Large intestine (tissue), 3 donors: Measurements from ENCODE around the gene BABAM2. TPM values are rescaled to one million over a fixed set of nuclear protein-coding genes. Genes with fewer than 3 reads are reported as not detected.
"Not testable (repeated sequence)": the region's sequence is repeated elsewhere in the genome, so short reads cannot be mapped to it uniquely, and the experiment has no call there.

Experiments used
- DNase-seq, 2 donors: peaks; one replicate each; pipeline versions ENCODE4 v3.0.0 to v3.0.0-alpha.2; 2013
- H3K27ac ChIP-seq: one replicate; pipeline ENCODE4 v1.5.1; 2013; ENCODE audit warnings: low read length
- H3K27me3 ChIP-seq: 2 replicates; pipeline ENCODE4 v1.6.1; 2013; ENCODE audit warnings: low read length; ENCODE audit not compliant: control insufficient read depth, insufficient read depth
- H3K36me3 ChIP-seq: 2 replicates; pipeline ENCODE4 v1.6.1; 2013; ENCODE audit warnings: low read length; ENCODE audit not compliant: control insufficient read depth, insufficient read depth
- H3K4me1 ChIP-seq: one replicate; pipeline ENCODE4 v1.6.1; 2013; ENCODE audit warnings: low read length; ENCODE audit not compliant: control insufficient read depth, insufficient read depth
- H3K4me3 ChIP-seq: one replicate; pipeline ENCODE4 v1.5.1; 2013; ENCODE audit warnings: low read length
- H3K9me3 ChIP-seq: one replicate; pipeline ENCODE4 v1.6.1; 2013; ENCODE audit warnings: mild to moderate bottlenecking, low read depth, low read length, moderate library complexity; ENCODE audit not compliant: control insufficient read depth
- WGBS: methylation state at CpG from one replicate; pipeline ENCODE4 v1.1.5; 2013; ENCODE audit warnings: low lambda C conversion rate; ENCODE audit not compliant: insufficient coverage; 5-methylcytosine and 5-hydroxymethylcytosine counted together
- polyA plus RNA-seq: library from polyadenylated mRNA; unstranded; fragments of 120-200 nt; gene quantifications from one replicate; pipeline ENCODE4 v1.2.1, GENCODE V29; 2013

The BABAM2 gene
- polyA plus RNA-seq, 1 donor: 32.0 TPM

- no peak for DNase-seq
- H3K4me1 ChIP-seq: no peaks in the 10 kb centered on the region
- no peak overlapping the region for H3K27ac ChIP-seq
- peaks cover 3% of the 10 kb centered on the region for H3K36me3 ChIP-seq
- H3K4me3 ChIP-seq: no peak overlapping the region
- no peaks in the 10 kb centered on the region for H3K27me3 ChIP-seq
- peaks cover 9% of the 10 kb centered on the region for H3K9me3 ChIP-seq
- WGBS: 50% methylated on average over 2 of the region's 9 CpGs
Observed at GRCh38 chr2:27875089-27875881, 15.2 kb upstream of the BABAM2 start.

- peaks cover 9% of the 10 kb centered on the region for H3K9me3 ChIP-seq
- no peak overlapping the region for H3K4me3 ChIP-seq
- no peak overlapping the region for H3K27ac ChIP-seq
- peak; percentile 19 to 22 for DNase-seq
- no peaks in the 10 kb centered on the region for H3K27me3 ChIP-seq
- WGBS: no CpG with 5 or more reads among the region's 2 CpGs
- H3K4me1 ChIP-seq: no peaks in the 10 kb centered on the region
- H3K36me3 ChIP-seq: no peaks in the 10 kb centered on the region
Observed at GRCh38 chr2:27878825-27879224, 11.7 kb upstream of the BABAM2 start.

- not testable (repeated sequence) for DNase-seq, H3K9me3 ChIP-seq, H3K27me3 ChIP-seq, H3K36me3 ChIP-seq, H3K4me1 ChIP-seq, H3K4me3 ChIP-seq, H3K27ac ChIP-seq
- WGBS: 100% methylated on average over 1 of the region's 4 CpGs
Observed at GRCh38 chr2:27881815-27882583, 8.5 kb upstream of the BABAM2 start.

- H3K9me3 ChIP-seq, H3K4me3 ChIP-seq, DNase-seq, H3K36me3 ChIP-seq, H3K4me1 ChIP-seq, H3K27ac ChIP-seq, H3K27me3 ChIP-seq: not testable (repeated sequence)
- WGBS: no CpG with 5 or more reads among the region's 1 CpG
Observed at GRCh38 chr2:27882584-27882922, 8.0 kb upstream of the BABAM2 start.

- WGBS: no CpG with 5 or more reads among the region's 2 CpGs
- no peak overlapping the region for H3K27ac ChIP-seq
- no peak for DNase-seq
Observed at GRCh38 chr2:27884601-27885000, 5.9 kb upstream of the BABAM2 start.

GRCh38 chr2:27885234-27885633 lies 5.3 kb upstream of the BABAM2 start:
- H3K4me1 ChIP-seq: peaks cover 10% of the 10 kb centered on the region
- no peak overlapping the region for H3K27ac ChIP-seq
- 100% methylated on average over 1 of the region's 1 CpG for WGBS

More at GRCh38 chr2:27884601-27885000, 5.9 kb upstream of the BABAM2 start:
- H3K9me3 ChIP-seq: no peaks in the 10 kb centered on the region
- peaks cover 10% of the 10 kb centered on the region for H3K4me1 ChIP-seq
- H3K27me3 ChIP-seq: no peaks in the 10 kb centered on the region
- H3K36me3 ChIP-seq: no peaks in the 10 kb centered on the region
- no peak overlapping the region for H3K4me3 ChIP-seq

GRCh38 chr2:27885661-27886060 lies 4.9 kb upstream of the BABAM2 start:
- 88% methylated on average over 1 of the region's 1 CpG for WGBS
- H3K27me3 ChIP-seq: no peaks in the 10 kb centered on the region
- no peaks in the 10 kb centered on the region for H3K36me3 ChIP-seq
- DNase-seq: no peak
- H3K4me1 ChIP-seq: peaks cover 10% of the 10 kb centered on the region
- no peak overlapping the region for H3K4me3 ChIP-seq
- peak overlapping the region; percentile 100 for H3K27ac ChIP-seq
- H3K9me3 ChIP-seq: no peaks in the 10 kb centered on the region

More at GRCh38 chr2:27885234-27885633, 5.3 kb upstream of the BABAM2 start:
- Histone ChIP-seq H3K4me3 (no peak overlapping the region), H3K36me3 (no peaks in the 10 kb centered on the region), H3K9me3 (no peaks in the 10 kb centered on the region), H3K27me3 (no peaks in the 10 kb centered on the region)
- no peak for DNase-seq

- Histone ChIP-seq H3K9me3 (no peaks in the 10 kb centered on the region), H3K36me3 (no peaks in the 10 kb centered on the region), H3K27me3 (no peaks in the 10 kb centered on the region), H3K4me1 (peaks cover 10% of the 10 kb centered on the region), H3K27ac (peak overlapping the region; percentile 100), H3K4me3 (no peak overlapping the region)
- WGBS: 40% methylated on average over 2 of the region's 6 CpGs
- DNase-seq: peak in 1 of 2 donors; percentile 33
Observed at GRCh38 chr2:27886322-27886721, 4.2 kb upstream of the BABAM2 start.

GRCh38 chr2:27887111-27887510 lies 3.4 kb upstream of the BABAM2 start:
- DNase-seq: peak; percentile 60 to 79

GRCh38 chr2:27887830-27888229 lies 2.7 kb upstream of the BABAM2 start:
- H3K27me3 ChIP-seq: no peaks in the 10 kb centered on the region
- no peaks in the 10 kb centered on the region for H3K9me3 ChIP-seq
- H3K4me3 ChIP-seq: no peak overlapping the region
- 67% methylated on average over 1 of the region's 3 CpGs for WGBS
- H3K27ac ChIP-seq: peak overlapping the region; percentile 100
- no peak for DNase-seq
- H3K36me3 ChIP-seq: no peaks in the 10 kb centered on the region
- peaks cover 17% of the 10 kb centered on the region for H3K4me1 ChIP-seq

More at GRCh38 chr2:27887111-27887510, 3.4 kb upstream of the BABAM2 start:
- Histone ChIP-seq H3K27ac (peak overlapping the region; percentile 100), H3K9me3 (no peaks in the 10 kb centered on the region), H3K4me1 (peaks cover 17% of the 10 kb centered on the region), H3K36me3 (no peaks in the 10 kb centered on the region), H3K4me3 (no peak overlapping the region), H3K27me3 (no peaks in the 10 kb centered on the region)
- WGBS: 43% methylated on average over 1 of the region's 2 CpGs
